ACC112 (cell line): ENCODE data around the gene SALL4.
A peak's percentile ranks its signal among the peaks of the same experiment; 100 is the strongest.

ENCODE experiments used
- H2AFZ ChIP-seq: fragments of 200-600 bp; sonication (generic); one replicate; pipeline ENCODE4 v1.6.0; 2017; ENCODE audit warnings: antibody characterized with exemption, low read length; ENCODE audit not compliant: unreplicated experiment
- H3K27ac ChIP-seq: fragments of 200-600 bp; sonication (generic); 2 replicates; pipeline ENCODE4 v1.5.1; 2014; ENCODE audit warnings: low read depth, mild to moderate bottlenecking, antibody characterized with exemption, low read length, moderate library complexity
- H3K27me3 ChIP-seq: fragments of 200-600 bp; sonication (generic); 2 replicates; pipeline ENCODE4 v1.6.1; 2014; ENCODE audit warnings: mild to moderate bottlenecking, antibody characterized with exemption, low read length, moderate library complexity, mixed read lengths; ENCODE audit not compliant: insufficient read depth
- H3K36me3 ChIP-seq: fragments of 200-600 bp; sonication (generic); 2 replicates; pipeline ENCODE4 v1.6.1; 2016; ENCODE audit warnings: mild to moderate bottlenecking, antibody characterized with exemption, low read length, moderate library complexity, mixed read lengths; ENCODE audit not compliant: insufficient read depth
- H3K4me1 ChIP-seq: fragments of 200-600 bp; sonication (generic); one replicate; pipeline ENCODE4 v1.6.1; 2016; ENCODE audit warnings: low read length, mixed read lengths; ENCODE audit not compliant: insufficient read depth, unreplicated experiment, control insufficient read depth
- H3K4me3 ChIP-seq: fragments of 200-600 bp; sonication (generic); 2 replicates; pipeline ENCODE4 v1.5.1; 2014; ENCODE audit warnings: mild to moderate bottlenecking, low read depth, low read length
- H3K79me2 ChIP-seq: fragments of 200-600 bp; sonication (generic); one replicate; pipeline ENCODE4 v1.6.0; 2016; ENCODE audit warnings: low read length; ENCODE audit not compliant: control insufficient read depth, unreplicated experiment, insufficient read depth

The SALL4 gene

DNA sequence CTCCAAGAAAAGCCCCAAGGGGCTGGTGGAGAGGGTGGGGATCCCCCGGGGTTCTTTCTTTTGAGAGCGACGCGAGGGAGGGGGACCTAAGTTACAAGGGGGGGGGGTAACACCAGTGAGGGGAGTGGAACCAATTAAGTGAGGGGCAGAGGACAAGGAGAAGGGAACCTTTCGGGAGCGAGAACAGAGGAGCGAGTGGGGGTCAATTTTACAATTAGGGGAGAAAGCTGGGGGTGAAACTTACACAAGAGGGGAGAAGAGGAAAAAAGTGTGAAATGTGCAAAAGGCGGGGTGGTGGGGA lies 548 bp downstream of the SALL4 start:
- Histone ChIP-seq H3K79me2 (no peaks in the 10 kb centered on the region), H2AFZ (peak overlapping the region; percentile 88), H3K27me3 (peaks cover 46% of the 10 kb centered on the region), H3K36me3 (no peaks in the 10 kb centered on the region), H3K4me1 (no peaks in the 10 kb centered on the region), H3K27ac (no peak overlapping the region), H3K4me3 (peak overlapping the region; percentile 74)

DNA sequence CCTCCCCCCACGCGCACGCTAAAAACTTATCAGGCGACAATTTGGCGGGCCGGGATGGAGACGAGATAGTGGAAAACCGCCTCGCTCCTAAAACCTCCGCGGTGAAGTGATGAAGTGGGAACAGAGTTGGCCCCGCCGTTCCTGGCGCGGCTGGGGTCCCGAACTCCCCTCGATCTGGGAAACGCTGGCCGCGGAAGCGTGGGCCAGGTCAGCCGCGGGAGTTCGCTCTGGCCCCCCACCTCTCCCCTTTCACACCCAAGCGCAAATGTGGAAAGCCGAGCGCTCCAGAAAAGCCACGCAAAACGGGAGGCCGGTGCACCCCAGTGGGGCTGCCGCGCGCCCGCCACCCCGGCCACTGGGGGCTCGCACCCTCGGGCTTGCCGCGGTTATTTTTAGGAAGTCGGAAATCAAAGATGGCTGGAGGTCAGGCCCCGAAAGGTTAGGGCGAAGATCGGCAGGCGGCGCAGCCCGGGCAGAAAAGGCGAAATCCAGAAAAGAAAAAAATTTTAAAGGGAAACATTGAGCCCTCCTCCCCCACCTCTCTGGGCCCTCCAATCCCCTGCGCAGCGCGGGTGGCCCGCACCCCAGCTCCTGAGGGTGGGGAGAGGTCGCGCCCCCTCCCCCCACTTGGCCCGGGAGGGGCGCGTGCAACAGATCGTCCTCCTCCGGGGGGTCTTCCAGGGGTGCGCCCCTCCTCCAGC lies 1.0 kb downstream of the SALL4 start:
- Histone ChIP-seq H2AFZ (peak overlapping the region; percentile 88), H3K4me3 (peak overlapping the region; percentile 74), H3K27ac (no peak overlapping the region), H3K79me2 (no peaks in the 10 kb centered on the region), H3K27me3 (peaks cover 46% of the 10 kb centered on the region), H3K36me3 (no peaks in the 10 kb centered on the region), H3K4me1 (no peaks in the 10 kb centered on the region)

DNA sequence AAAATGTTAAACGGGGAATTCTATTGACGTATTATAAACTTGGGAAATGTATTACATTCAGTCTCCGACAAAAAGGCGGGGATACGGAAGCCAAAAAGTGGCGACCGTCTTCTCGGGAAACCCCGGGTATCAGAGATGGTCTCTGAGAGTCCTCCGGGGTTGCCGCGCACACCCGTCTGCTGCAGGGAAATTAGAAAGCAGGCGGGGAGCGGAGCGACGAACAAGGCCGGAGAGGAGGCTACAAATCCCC lies 1.5 kb downstream of the SALL4 start:
- Histone ChIP-seq H3K4me1 (no peaks in the 10 kb centered on the region), H3K4me3 (peak overlapping the region; percentile 74), H2AFZ (peak overlapping the region; percentile 88), H3K27ac (no peak overlapping the region), H3K36me3 (no peaks in the 10 kb centered on the region), H3K79me2 (no peaks in the 10 kb centered on the region), H3K27me3 (peaks cover 46% of the 10 kb centered on the region)

DNA sequence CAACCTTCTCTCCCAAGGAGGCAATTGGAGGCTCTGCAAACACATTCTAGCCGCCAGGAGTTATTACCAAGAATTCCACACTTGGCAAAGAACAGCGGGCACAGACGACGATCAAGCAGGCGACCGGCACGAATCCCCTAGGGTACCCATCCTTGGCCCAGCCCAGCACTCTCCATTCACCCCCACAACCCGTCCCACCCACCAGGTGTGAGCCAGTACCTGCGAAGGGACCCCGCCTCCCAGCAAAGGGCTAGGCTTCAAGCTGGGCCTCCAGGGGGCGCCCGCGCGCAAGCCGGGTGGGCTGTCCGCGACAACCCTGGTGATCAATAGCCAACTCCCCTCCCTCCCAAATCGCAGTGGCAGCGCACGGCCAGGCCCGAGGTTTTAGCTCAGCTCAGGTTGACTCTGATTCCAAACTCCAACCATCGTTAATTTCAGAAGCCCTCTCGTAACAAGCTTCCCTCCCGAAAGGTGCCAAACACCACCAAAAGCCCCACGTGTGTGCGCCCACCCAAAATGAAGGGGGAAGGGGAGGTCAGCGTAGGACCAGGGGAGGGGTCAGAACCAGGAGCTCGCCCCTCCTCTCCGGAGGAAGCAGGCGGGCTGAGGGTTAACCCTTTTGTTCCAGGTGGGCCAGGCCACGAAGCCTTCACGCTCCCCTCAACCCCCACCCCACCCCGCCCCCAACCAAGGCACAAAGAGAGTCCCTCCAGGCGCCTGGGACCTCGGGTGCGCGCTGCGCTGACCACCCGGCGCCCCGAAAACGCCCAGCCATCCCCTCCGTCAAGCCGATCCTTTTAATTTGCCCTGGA lies 2.1 kb downstream of the SALL4 start:
- H2AFZ ChIP-seq = peak overlapping the region; percentile 88
- H3K79me2 ChIP-seq = no peaks in the 10 kb centered on the region

DNA sequence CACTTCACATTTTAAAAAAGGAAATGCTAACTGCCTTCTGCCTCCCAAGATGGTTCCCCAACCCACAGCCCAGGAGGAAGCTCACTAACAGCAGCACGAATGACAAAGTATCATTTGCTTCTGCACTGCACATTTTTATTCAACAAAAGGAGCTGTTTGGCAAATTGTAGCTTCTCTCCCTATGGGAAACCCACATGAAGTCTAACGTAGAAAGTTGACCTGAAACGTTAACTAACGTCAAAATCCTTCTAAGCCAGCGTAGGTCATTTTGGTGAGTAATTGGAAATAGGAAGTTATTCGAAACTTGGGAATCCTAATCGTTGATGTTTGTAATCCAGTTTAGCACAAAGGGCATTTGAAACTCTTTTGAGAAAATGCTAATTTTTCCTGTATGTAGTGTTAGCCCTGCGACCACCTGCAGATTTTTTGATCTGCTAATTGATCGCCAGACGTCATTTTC lies 2.9 kb downstream of the SALL4 start:
- H3K79me2 ChIP-seq = no peaks in the 10 kb centered on the region
- H3K27ac ChIP-seq = no peak overlapping the region
- no peak overlapping the region for H2AFZ ChIP-seq

More for the DNA sequence above, 2.1 kb downstream of the SALL4 start:
- Histone ChIP-seq H3K4me3 (peak overlapping the region; percentile 74), H3K27me3 (peaks cover 46% of the 10 kb centered on the region), H3K27ac (no peak overlapping the region), H3K4me1 (no peaks in the 10 kb centered on the region), H3K36me3 (no peaks in the 10 kb centered on the region)

DNA sequence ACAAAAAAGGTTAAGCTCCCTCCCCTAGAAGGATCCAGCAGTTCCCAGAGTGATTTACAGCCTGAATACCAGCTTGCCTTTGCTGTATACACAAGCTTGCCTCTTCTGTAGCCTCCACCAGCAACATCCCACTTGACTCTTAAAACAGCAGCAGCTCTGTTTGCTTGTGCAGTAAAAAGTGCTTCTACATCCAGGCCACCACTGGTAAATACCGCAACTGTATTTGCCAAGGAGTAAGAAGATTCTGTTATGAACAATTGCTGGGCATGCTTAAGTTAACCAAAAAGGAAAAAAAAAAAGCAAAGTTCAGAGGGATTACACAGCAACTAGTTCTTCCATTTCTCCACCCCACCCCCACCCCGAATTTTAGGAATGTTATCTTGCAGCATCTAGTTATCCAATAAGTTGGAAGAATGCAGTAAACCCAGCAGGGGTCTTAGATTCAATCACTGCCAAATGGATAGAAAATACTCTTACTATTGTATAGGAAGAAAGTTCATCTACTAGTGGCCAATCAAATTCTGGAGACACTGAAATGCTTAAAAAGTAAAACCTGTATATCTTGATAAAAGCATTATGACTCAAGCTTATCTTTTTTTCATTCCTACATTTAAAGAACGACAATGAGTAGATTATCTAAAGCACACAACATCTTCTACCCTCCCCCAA lies 4.8 kb downstream of the SALL4 start:
- Histone ChIP-seq H3K4me3 (no peak overlapping the region), H3K79me2 (no peaks in the 10 kb centered on the region), H2AFZ (no peak overlapping the region)

More for the DNA sequence above, 2.9 kb downstream of the SALL4 start:
- H3K27me3 ChIP-seq = peaks cover 46% of the 10 kb centered on the region
- H3K4me3 ChIP-seq = no peak overlapping the region
- no peaks in the 10 kb centered on the region for H3K36me3 ChIP-seq
- H3K4me1 ChIP-seq = no peaks in the 10 kb centered on the region

DNA sequence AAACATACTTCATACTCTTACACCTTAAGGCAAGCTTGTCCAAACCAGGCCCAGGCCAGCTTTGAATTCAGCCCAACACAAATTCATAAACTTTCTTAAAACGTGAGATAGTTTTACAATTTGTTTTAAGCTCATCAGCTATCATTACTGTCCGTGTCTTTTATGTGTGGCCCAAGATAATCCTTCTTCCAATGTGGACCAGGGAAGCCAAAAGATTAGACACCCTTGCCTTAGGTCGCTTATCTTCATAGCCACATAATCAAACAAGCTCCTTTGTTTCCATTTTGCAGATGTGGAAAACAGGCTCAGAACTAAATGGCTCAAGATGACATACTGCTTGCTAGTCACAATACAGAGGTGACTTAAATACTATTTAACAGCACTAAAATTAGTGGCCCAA lies 6.0 kb downstream of the SALL4 start:
- Histone ChIP-seq H3K27ac (no peak overlapping the region), H3K4me1 (no peaks in the 10 kb centered on the region), H3K27me3 (peaks cover 28% of the 10 kb centered on the region), H3K79me2 (no peaks in the 10 kb centered on the region), H2AFZ (no peak overlapping the region), H3K36me3 (no peaks in the 10 kb centered on the region), H3K4me3 (no peak overlapping the region)

More for the DNA sequence above, 4.8 kb downstream of the SALL4 start:
- Histone ChIP-seq H3K27ac (no peak overlapping the region), H3K27me3 (peaks cover 40% of the 10 kb centered on the region), H3K4me1 (no peaks in the 10 kb centered on the region), H3K36me3 (no peaks in the 10 kb centered on the region)

DNA sequence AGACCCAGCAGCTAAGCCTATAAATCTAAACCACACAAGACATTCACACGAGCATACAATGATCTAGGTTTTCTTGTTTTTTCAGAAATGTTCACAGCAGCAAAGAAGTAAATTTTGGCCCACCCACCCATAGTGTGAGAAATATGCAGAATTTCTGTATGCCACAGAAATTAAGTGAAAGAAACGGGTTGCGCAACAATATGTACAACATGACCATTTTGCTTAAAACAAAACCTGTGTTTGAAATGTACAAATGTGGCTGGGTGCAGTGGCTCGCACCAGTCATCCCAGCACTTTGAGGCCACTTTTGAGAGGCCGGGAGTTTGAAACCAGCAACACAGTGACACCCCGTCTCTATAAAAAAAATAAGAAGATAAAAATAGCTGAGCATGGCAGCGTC lies 9.4 kb downstream of the SALL4 start:
- peaks cover 3% of the 10 kb centered on the region for H3K27me3 ChIP-seq
- H2AFZ ChIP-seq = no peak overlapping the region
- H3K27ac ChIP-seq = no peak overlapping the region
- H3K79me2 ChIP-seq = no peaks in the 10 kb centered on the region
- H3K4me3 ChIP-seq = no peak overlapping the region
- no peaks in the 10 kb centered on the region for H3K4me1 ChIP-seq
- H3K36me3 ChIP-seq = no peaks in the 10 kb centered on the region

DNA sequence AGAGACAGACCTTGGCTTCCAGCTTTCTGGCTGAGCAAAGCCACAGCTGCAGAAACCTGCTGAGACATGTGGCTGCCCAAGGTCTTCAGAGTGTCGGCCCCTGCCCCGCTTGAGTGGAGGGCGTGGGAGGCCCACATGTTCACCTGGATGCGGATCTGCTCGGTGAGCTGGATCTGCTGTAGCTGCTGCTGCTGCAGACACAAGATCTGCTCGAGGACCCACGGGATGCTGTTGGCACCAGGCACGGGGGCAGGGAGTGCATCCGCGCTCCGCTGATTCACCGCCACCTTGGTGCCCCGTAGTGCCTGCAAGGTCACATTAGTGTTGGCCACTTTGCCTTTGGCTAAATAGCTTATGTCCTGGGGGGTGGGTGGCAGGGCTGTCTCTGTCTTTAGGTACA lies 10.7 kb downstream of the SALL4 start:
- Histone ChIP-seq H3K79me2 (no peaks in the 10 kb centered on the region), H3K4me3 (no peak overlapping the region), H3K27ac (no peak overlapping the region), H2AFZ (no peak overlapping the region), H3K27me3 (no peaks in the 10 kb centered on the region), H3K36me3 (no peaks in the 10 kb centered on the region), H3K4me1 (no peaks in the 10 kb centered on the region)

DNA sequence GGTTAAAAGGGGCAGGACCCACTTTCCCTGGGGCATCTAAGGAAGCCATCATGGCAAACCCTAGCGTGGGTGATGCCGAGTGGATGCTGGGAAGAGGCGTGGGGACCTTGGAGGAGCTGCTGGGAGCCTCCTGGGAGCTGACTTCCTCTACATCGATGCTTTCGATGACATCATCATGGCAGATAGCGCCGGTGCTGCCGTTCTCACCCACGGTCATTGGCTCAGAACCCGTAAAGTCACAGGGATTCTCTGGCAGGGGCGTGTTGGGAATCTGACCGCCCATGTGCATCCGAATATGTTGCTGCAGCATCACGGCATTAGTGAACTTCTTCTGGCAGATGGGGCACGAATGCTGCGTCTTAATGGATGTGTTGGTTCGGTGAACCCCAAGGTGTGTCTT lies 12.1 kb downstream of the SALL4 start:
- Histone ChIP-seq H3K79me2 (no peaks in the 10 kb centered on the region), H3K4me1 (no peaks in the 10 kb centered on the region), H3K27me3 (no peaks in the 10 kb centered on the region), H3K4me3 (no peak overlapping the region), H2AFZ (no peak overlapping the region), H3K27ac (no peak overlapping the region), H3K36me3 (no peaks in the 10 kb centered on the region)

DNA sequence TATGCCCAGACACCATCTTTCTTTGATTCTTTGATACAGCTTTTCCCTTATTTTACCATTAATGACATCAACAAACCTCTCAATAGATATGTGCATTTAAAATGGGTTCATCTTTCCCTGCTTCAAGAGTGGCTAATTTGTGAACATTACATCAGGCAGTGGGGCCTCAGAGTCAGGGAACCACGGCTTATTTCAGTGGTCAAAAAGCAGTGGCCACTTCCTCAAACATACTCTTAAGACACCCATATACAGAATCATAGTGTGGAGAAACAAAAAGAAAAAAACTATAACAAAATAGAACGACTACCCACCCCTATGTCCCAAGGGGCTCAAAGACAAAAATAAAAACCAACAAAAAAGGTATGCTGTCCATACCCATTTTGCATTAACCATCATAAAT lies 12.9 kb downstream of the SALL4 start:
- H3K27ac ChIP-seq = no peak overlapping the region
- no peaks in the 10 kb centered on the region for H3K36me3 ChIP-seq
- no peak overlapping the region for H2AFZ ChIP-seq
- H3K27me3 ChIP-seq = no peaks in the 10 kb centered on the region
- no peaks in the 10 kb centered on the region for H3K79me2 ChIP-seq
- H3K4me3 ChIP-seq = no peak overlapping the region
- H3K4me1 ChIP-seq = no peaks in the 10 kb centered on the region
